ENCODE measurements around the gene USP25.

DNA sequence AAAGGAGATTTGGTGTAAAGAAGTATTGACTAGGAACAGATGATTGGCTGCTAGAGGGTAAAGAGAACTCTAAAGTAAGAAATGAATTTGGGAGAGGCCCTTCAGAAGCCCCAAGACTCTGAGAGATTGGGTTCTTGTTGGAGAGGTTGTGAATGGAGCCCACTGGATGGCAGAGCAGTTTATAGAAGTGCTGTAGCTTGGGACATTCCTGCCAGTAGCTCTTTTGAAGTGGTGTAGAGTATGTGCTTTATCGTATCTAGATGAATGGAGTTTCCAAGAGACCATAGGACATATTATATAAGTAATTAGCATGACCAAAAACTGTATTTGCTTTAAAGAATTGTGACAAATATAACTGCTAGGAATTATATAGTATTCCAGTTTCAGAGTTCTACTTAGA, 21.3 kb downstream of the USP25 start:
- TF ChIP-seq, protein P1, sequence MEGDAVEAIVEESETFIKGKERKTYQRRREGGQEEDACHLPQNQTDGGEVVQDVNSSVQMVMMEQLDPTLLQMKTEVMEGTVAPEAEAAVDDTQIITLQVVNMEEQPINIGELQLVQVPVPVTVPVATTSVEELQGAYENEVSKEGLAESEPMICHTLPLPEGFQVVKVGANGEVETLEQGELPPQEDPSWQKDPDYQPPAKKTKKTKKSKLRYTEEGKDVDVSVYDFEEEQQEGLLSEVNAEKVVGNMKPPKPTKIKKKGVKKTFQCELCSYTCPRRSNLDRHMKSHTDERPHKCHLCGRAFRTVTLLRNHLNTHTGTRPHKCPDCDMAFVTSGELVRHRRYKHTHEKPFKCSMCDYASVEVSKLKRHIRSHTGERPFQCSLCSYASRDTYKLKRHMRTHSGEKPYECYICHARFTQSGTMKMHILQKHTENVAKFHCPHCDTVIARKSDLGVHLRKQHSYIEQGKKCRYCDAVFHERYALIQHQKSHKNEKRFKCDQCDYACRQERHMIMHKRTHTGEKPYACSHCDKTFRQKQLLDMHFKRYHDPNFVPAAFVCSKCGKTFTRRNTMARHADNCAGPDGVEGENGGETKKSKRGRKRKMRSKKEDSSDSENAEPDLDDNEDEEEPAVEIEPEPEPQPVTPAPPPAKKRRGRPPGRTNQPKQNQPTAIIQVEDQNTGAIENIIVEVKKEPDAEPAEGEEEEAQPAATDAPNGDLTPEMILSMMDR (IDR thresholded peaks at IDR 0.05 in 8 of 11, conservative IDR thresholded peaks at IDR 0.05 in 3 of 11), result no peak
- TF ChIP-seq POLR2A (IDR thresholded peaks at IDR 0.05) (no peak), POLR2AphosphoS5 (IDR thresholded peaks at IDR 0.05) (no peak)
